ENCODE data around the gene NOS1AP. TPM values are rescaled to one million over a fixed set of nuclear protein-coding genes. Genes with fewer than 3 reads are reported as not detected.

Gene NOS1AP
- total RNA-seq, 1 experiment from 2014 or later, result 5.3 TPM

- no peak for TF ChIP-seq EGR1 (IDR thresholded peaks at IDR 0.05; ENCODE audit: low read depth)
Measured at GRCh38 chr1:162030759-162031280, 38.7 kb upstream of the NOS1AP start (continued).

- ChIA-PET CTCF (interaction anchor here (0.8 to 5.8 kb wide), 3 partner anchors 9 to 241 kb away, joined by 3 to 295 read pairs (median 8); partner anchors contain the start of gene OLFML2B), RAD21 (ENCODE audit: low non-redundant PET in 1 of 2, low total read pairs in 2 of 2, uncharacterized antibody in 2 of 2, unreplicated experiment in 2 of 2) (no interaction called here), POLR2A (no interaction called here)
- ATAC-seq, result no peak
- Histone ChIP-seq H3K36me3 (ENCODE audit: control insufficient read depth in 1 of 2, insufficient read depth in 2 of 2, low read length in 2 of 2) (no peaks in the 10 kb centered on the region), H4K20me1 (ENCODE audit: insufficient read depth) (no peaks in the 10 kb centered on the region), H3K79me2 (ENCODE audit: insufficient read depth, low read length) (no peaks in the 10 kb centered on the region), H3K4me2 (ENCODE audit: low read length) (no peak overlapping the region), H3K9me2 (ENCODE audit: insufficient read depth) (no peaks in the 10 kb centered on the region), H3K9me3 (ENCODE audit: control insufficient read depth in 1 of 2, insufficient read depth in 1 of 2, low read depth in 1 of 2, low read length in 2 of 2) (no peaks in the 10 kb centered on the region), H3K27me3 (ENCODE audit: insufficient read depth, low read length) (no peaks in the 10 kb centered on the region), H3K4me1 (ENCODE audit: control insufficient read depth in 1 of 2, insufficient read depth in 2 of 2, low read length in 2 of 2) (peaks cover 13 to 25% of the 10 kb centered on the region in 2 experiments), H2AFZ (ENCODE audit: low read depth, low read length, poor library complexity, severe bottlenecking) (no peak overlapping the region), H3K4me3 (replicated peaks in 1 of 2; ENCODE audit: low read depth in 1 of 2, low read length in 2 of 2) (no peak overlapping the region), H3K9ac (ENCODE audit: low read length) (no peak overlapping the region), H3K27ac (ENCODE audit: low read depth, low read length) (no peak overlapping the region)
- no TSS peak for BruUV-seq (replicated peaks)
- TF ChIP-seq ELF1 (IDR thresholded peaks at IDR 0.05; ENCODE audit: borderline replicate concordance, low read depth) (no peak), REST (IDR thresholded peaks at IDR 0.05; ENCODE audit: low read depth) (no peak)
- intact Hi-C loops (cut with micrococcal nuclease), result no loop called here
- no peak for DNase-seq (ENCODE audit: low read depth, low spot score)
Measured at GRCh38 chr1:162033428-162033827, 36.1 kb upstream of the NOS1AP start.
